T-helper 1 cell treated with Interleukin-12 subunit alpha and Interleukin-12 subunit beta and Interleukin-4 antibody, amounts not matched to agents 30 μg/mL and 1 μg/mL, for 36 hours (primary cell): Measurements from ENCODE around the gene GSTA1.
"Not testable (repeated sequence)": the region's sequence is repeated elsewhere in the genome, so short reads cannot be mapped to it uniquely, and the experiment has no call there.

ENCODE experiments used
- H3K27ac Mint-ChIP-seq: one replicate; pipeline ENCODE4 v1.8.0; 2021; ENCODE audit warnings: mild to moderate bottlenecking, mixed read lengths
- H3K27me3 Mint-ChIP-seq: one replicate; pipeline ENCODE4 v1.8.0; 2021; ENCODE audit warnings: low read depth, mixed read lengths
- H3K36me3 Mint-ChIP-seq: one replicate; pipeline ENCODE4 v1.8.0; 2021; ENCODE audit warnings: low read depth, mixed read lengths
- H3K4me1 Mint-ChIP-seq: one replicate; pipeline ENCODE4 v1.8.0; 2021; ENCODE audit warnings: low read depth, mixed read lengths
- H3K4me3 Mint-ChIP-seq: one replicate; pipeline ENCODE4 v1.8.0; 2021; ENCODE audit warnings: mild to moderate bottlenecking, moderate library complexity, mixed read lengths
- H3K9me3 Mint-ChIP-seq: one replicate; pipeline ENCODE4 v1.8.0; 2021; ENCODE audit warnings: mixed read lengths

GSTA1 gene

GRCh38 chr6:52825270-52825793 is 21.7 kb upstream of the GSTA1 start:
- H3K27me3 Mint-ChIP-seq, H3K27ac Mint-ChIP-seq, H3K4me1 Mint-ChIP-seq, H3K9me3 Mint-ChIP-seq, H3K36me3 Mint-ChIP-seq, H3K4me3 Mint-ChIP-seq: not testable (repeated sequence)

GRCh38 chr6:52821842-52822241 is 18.2 kb upstream of the GSTA1 start:
- Mint-ChIP-seq H3K27me3 (no peaks in the 10 kb centered on the region), H3K4me3 (no peak overlapping the region), H3K4me1 (no peaks in the 10 kb centered on the region), H3K36me3 (no peaks in the 10 kb centered on the region), H3K9me3 (no peaks in the 10 kb centered on the region), H3K27ac (no peak overlapping the region)

- H3K4me1 Mint-ChIP-seq, result no peaks in the 10 kb centered on the region
- H3K27ac Mint-ChIP-seq, result no peak overlapping the region
- H3K9me3 Mint-ChIP-seq, result no peaks in the 10 kb centered on the region
- no peaks in the 10 kb centered on the region for H3K36me3 Mint-ChIP-seq
- H3K27me3 Mint-ChIP-seq, result no peaks in the 10 kb centered on the region
- no peak overlapping the region for H3K4me3 Mint-ChIP-seq
Observed at GRCh38 chr6:52820198-52820597, 16.6 kb upstream of the GSTA1 start.

GRCh38 chr6:52815167-52816092 is 11.8 kb upstream of the GSTA1 start:
- Mint-ChIP-seq H3K27ac (no peak overlapping the region), H3K27me3 (peaks cover 6% of the 10 kb centered on the region)

GRCh38 chr6:52814545-52814944 is 10.9 kb upstream of the GSTA1 start:
- not testable (repeated sequence) for H3K4me1 Mint-ChIP-seq, H3K27me3 Mint-ChIP-seq, H3K36me3 Mint-ChIP-seq, H3K9me3 Mint-ChIP-seq, H3K27ac Mint-ChIP-seq, H3K4me3 Mint-ChIP-seq

More at GRCh38 chr6:52815167-52816092, 11.8 kb upstream of the GSTA1 start:
- Mint-ChIP-seq H3K9me3 (no peaks in the 10 kb centered on the region), H3K4me1 (no peaks in the 10 kb centered on the region), H3K4me3 (no peak overlapping the region), H3K36me3 (no peaks in the 10 kb centered on the region)

GRCh38 chr6:52809777-52810176 is 6.2 kb upstream of the GSTA1 start:
- H3K4me1 Mint-ChIP-seq, H3K9me3 Mint-ChIP-seq, H3K4me3 Mint-ChIP-seq: not testable (repeated sequence)

GRCh38 chr6:52808660-52809059 is 5.0 kb upstream of the GSTA1 start:
- Mint-ChIP-seq H3K4me1 (no peaks in the 10 kb centered on the region), H3K27ac (no peak overlapping the region), H3K27me3 (peaks cover 9% of the 10 kb centered on the region), H3K9me3 (no peaks in the 10 kb centered on the region), H3K4me3 (no peak overlapping the region), H3K36me3 (no peaks in the 10 kb centered on the region)

More at GRCh38 chr6:52809777-52810176, 6.2 kb upstream of the GSTA1 start:
- H3K36me3 Mint-ChIP-seq, H3K27me3 Mint-ChIP-seq, H3K27ac Mint-ChIP-seq: not testable (repeated sequence)

GRCh38 chr6:52802806-52803205 is 810 bp downstream of the GSTA1 start:
- Mint-ChIP-seq H3K27ac (no peak overlapping the region), H3K27me3 (peaks cover 7% of the 10 kb centered on the region), H3K9me3 (no peaks in the 10 kb centered on the region), H3K36me3 (no peaks in the 10 kb centered on the region), H3K4me3 (no peak overlapping the region), H3K4me1 (no peaks in the 10 kb centered on the region)

- H3K36me3 Mint-ChIP-seq, result no peaks in the 10 kb centered on the region
- no peak overlapping the region for H3K27ac Mint-ChIP-seq
- no peaks in the 10 kb centered on the region for H3K4me1 Mint-ChIP-seq
- H3K9me3 Mint-ChIP-seq, result no peaks in the 10 kb centered on the region
- peaks cover 7% of the 10 kb centered on the region for H3K27me3 Mint-ChIP-seq
- no peak overlapping the region for H3K4me3 Mint-ChIP-seq
Observed at GRCh38 chr6:52801188-52801841, 2.3 kb downstream of the GSTA1 start.

GRCh38 chr6:52799272-52799671 is 4.3 kb downstream of the GSTA1 start:
- H3K4me3 Mint-ChIP-seq, H3K27me3 Mint-ChIP-seq, H3K27ac Mint-ChIP-seq, H3K4me1 Mint-ChIP-seq, H3K9me3 Mint-ChIP-seq, H3K36me3 Mint-ChIP-seq: not testable (repeated sequence)

GRCh38 chr6:52794366-52794765 is 9.2 kb downstream of the GSTA1 start:
- H3K4me1 Mint-ChIP-seq, H3K4me3 Mint-ChIP-seq, H3K27ac Mint-ChIP-seq, H3K9me3 Mint-ChIP-seq, H3K27me3 Mint-ChIP-seq, H3K36me3 Mint-ChIP-seq: not testable (repeated sequence)

GRCh38 chr6:52790861-52791260 is 12.8 kb downstream of the GSTA1 start:
- H3K9me3 Mint-ChIP-seq, result peaks cover 2% of the 10 kb centered on the region

GRCh38 chr6:52789658-52790057 is 14.0 kb downstream of the GSTA1 start:
- not testable (repeated sequence) for H3K4me3 Mint-ChIP-seq, H3K27me3 Mint-ChIP-seq, H3K27ac Mint-ChIP-seq, H3K9me3 Mint-ChIP-seq, H3K36me3 Mint-ChIP-seq, H3K4me1 Mint-ChIP-seq

More at GRCh38 chr6:52790861-52791260, 12.8 kb downstream of the GSTA1 start:
- Mint-ChIP-seq H3K4me3 (no peak overlapping the region), H3K36me3 (no peaks in the 10 kb centered on the region), H3K4me1 (no peaks in the 10 kb centered on the region), H3K27me3 (no peaks in the 10 kb centered on the region), H3K27ac (no peak overlapping the region)

- H3K27me3 Mint-ChIP-seq, result no peaks in the 10 kb centered on the region
- no peaks in the 10 kb centered on the region for H3K36me3 Mint-ChIP-seq
- no peak overlapping the region for H3K4me3 Mint-ChIP-seq
- no peak overlapping the region for H3K27ac Mint-ChIP-seq
- peaks cover 4% of the 10 kb centered on the region for H3K9me3 Mint-ChIP-seq
- H3K4me1 Mint-ChIP-seq, result no peaks in the 10 kb centered on the region
Observed at GRCh38 chr6:52788478-52788877, 15.1 kb downstream of the GSTA1 start.

GRCh38 chr6:52787917-52788316 is 15.7 kb downstream of the GSTA1 start:
- no peaks in the 10 kb centered on the region for H3K4me1 Mint-ChIP-seq
- H3K27ac Mint-ChIP-seq, result no peak overlapping the region
- H3K9me3 Mint-ChIP-seq, result peaks cover 4% of the 10 kb centered on the region
- H3K4me3 Mint-ChIP-seq, result no peak overlapping the region
- no peaks in the 10 kb centered on the region for H3K27me3 Mint-ChIP-seq
- no peaks in the 10 kb centered on the region for H3K36me3 Mint-ChIP-seq
